Left renal cortex interstitium (tissue), 4 donors: ENCODE results near the gene CLDN16. TPM values are rescaled to one million over a fixed set of nuclear protein-coding genes. Genes with fewer than 3 reads are reported as not detected.

Experiments used
- DNase-seq, 4 donors: peaks; one replicate each; pipeline ENCODE4 v3.0.0-alpha.2; 2013; ENCODE audit warnings: low read depth in 4 of 4, low spot score in 2 of 4, missing footprints in 1 of 4
- polyA plus RNA-seq, 4 donors: library from polyadenylated mRNA; unstranded; fragments of 120-200 nt; gene quantifications; one replicate each; pipeline ENCODE4 v1.2.1, GENCODE V29; 2013; ENCODE audit not compliant: insufficient read length in 4 of 4

CLDN16 gene
- polyA plus RNA-seq, 4 donors, result 31.3 to 55.7 (median 43.1) TPM

DNA sequence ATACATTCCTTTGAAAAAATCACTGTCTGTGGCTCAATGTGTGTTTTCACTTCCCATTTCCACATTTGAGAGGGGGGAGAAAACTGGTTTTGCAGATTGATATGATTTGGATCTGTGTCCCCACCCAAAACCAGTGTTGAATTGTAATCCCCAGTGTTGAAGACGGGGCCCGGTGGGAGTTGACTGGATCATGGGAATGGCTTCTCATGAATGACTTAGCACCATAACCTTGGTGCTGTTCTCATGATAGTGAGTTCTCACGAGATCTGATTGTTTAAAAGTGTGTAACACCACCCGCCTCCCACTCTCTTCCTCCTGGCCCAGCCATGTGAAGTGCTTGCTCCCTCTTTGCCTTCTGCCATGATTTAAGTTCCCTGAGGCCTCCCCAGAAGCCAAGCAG is 45.7 kb downstream of the CLDN16 start:
- no peak for DNase-seq

GRCh38 chr3:190435618-190436017 is 47.7 kb downstream of the CLDN16 start:
- no peak for DNase-seq

DNA sequence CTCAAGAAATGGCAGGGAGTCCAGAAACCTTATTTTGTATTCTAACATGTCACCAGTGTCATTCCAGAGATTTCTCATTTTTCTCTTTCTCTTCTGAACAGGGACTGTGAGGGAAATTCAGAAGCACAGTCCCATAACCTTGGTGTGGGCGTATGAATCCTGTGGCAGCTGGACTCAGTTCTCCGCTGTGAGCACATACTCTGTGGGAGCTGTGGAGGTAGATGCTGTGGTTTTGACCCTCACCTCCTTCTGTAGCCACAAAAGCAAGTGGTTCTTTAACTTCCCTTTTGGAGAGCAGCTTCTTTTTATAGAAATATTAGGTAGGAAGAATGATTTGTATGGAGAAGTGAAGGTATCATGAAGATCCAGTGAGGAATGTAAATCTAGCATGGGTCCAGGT is 48.4 kb downstream of the CLDN16 start:
- no peak for DNase-seq

DNA sequence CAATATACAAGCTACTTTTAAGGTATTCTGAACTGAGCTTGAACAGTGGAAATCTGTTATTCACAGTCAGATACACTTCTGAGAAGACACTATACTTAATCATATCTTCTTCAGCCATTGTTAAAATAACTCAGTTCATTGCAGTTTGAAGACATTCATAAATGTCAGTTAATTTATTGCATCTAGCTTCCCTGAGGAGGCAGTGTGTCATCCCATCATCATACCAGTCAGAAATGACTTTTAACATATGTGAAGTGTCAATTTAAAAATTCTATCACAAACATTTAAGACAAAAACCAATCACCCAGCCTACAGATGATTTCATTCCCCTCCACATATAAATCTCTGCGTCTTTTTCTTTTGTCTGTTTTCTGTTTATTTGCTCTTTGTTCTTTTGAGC is 54.3 kb downstream of the CLDN16 start:
- DNase-seq, result no peak

DNA sequence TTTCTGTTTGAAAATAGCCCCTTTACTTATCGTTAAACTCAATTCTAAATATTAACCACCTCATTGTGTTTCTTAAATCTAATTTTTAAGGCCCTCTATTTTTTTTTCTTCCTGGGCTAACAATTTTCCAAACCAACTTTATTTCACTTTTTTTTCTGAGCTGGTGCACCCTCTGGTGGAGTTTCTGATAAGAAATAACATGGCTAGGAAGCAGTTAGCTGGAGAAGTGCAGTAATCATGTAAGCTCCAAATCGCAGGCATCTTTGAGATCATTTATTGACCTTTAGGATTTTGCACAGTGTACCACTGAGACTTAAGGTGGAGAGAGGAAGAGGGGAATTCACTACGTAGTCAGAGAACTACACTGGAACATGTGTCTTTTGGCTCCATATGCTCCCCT is 55.3 kb downstream of the CLDN16 start:
- no peak for DNase-seq

DNA sequence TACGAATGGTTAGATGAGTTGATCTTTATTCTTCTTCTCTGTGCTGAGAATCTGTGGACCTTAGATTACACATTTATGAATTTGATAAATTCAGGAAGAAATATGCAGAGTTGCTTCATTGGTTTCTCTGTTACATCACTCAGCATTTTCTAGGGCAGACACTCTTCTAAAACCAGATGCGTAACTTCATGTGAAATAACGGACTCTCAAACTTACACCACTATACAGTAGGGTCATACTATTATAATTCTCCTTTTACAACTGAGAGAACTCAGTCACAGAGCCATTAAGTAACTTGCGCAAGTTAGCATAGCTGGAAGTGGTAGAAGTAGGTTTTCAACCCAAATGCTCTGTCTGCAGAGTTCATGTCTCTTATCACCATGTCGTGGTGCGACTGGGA is 56.0 kb downstream of the CLDN16 start:
- DNase-seq, result no peak

- DNase-seq, result no peak
Observed at GRCh38 chr3:190444576-190445145, 56.7 kb downstream of the CLDN16 start.

GRCh38 chr3:190446573-190447279 is 58.8 kb downstream of the CLDN16 start:
- DNase-seq, result no peak

DNA sequence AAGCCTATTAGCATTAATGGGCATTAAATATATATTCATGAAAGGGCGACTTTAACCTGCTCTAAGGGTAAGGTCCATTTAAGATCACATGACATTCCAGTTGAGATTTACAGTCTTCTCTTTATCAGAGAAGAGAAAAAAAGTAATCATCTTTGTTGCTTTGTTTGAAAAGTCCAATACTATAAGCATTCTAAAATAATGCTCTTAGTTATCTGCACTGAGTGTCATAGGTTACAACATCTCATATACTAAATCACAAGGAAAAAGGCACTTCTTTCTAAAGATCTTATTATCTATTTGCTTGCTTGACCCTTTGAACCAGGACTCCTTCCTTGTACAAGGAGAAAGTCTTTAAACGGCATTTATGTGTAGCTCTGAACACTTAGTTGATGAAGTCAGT is 60.3 kb downstream of the CLDN16 start:
- DNase-seq, result no peak

GRCh38 chr3:190449801-190450200 is 61.8 kb downstream of the CLDN16 start, which contains the start of gene TMEM207:
TSS of gene TMEM207 (minus strand) at chr3:190449901. CDS start at chr3:190449809, 92 bp downstream.
- DNase-seq, result no peak

DNA sequence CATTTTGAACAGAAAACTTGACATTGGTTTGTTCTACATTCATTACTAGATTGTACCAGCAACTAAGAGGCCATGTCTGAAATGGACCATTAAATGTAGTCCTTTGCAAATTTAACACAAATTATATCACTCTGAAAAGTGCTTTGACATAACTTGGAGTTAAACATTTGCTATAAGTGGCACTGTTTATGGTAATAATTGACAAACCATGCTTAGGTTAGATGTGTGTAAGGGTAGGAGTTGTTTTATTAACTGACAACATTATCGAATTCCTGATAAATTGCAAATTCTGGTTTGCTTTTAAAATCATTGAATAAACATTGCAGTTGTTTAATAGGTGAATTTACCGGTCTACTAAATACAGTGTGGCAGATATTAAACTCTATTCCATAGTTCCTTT is 67.9 kb downstream of the CLDN16 start:
- no peak for DNase-seq

DNA sequence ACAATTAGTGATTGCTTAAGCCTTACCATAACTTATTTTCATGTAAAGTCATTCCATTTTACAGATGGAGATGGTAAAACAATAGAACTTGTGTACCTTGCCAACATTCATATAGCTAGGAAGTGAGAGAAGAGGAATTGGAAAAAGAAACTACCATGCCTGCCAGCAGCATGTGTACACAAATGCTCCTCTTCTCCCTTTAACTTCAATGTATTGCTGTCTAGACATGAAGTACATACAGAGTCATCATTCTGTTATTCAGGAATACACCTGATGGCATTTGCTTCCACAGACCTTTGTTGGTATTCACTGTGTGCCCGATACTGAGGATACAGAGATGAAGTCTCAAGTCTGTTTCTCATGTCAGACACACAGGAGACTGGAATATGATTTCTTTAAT is 68.8 kb downstream of the CLDN16 start:
- no peak for DNase-seq

GRCh38 chr3:190458040-190458439 is 70.1 kb downstream of the CLDN16 start:
- no peak for DNase-seq

Other genes with a start within 250 kb of the CLDN16 start
- 10 to 100 TPM; 58.9 to 73.4 (median 63.5) TPM for gene CLDN1, start 65.7 kb upstream of the CLDN16 start, polyA plus RNA-seq
- gene TMEM207, start 61.7 kb downstream of the CLDN16 start, polyA plus RNA-seq, result 10 to 100 TPM; 15.4 to 25.7 (median 20.6) TPM
- gene IL1RAP, start 125.9 kb downstream of the CLDN16 start, polyA plus RNA-seq, result 10 to 100 TPM; 14.4 to 30.6 (median 20.9) TPM